Spleen (tissue), 11 donors: ENCODE measurements around the gene SLC25A15. TPM values are rescaled to one million over a fixed set of nuclear protein-coding genes. Genes with fewer than 3 reads are reported as not detected.

Experiments used
- DNase-seq: peaks from one replicate; pipeline ENCODE4 v3.0.0-alpha.2; 2020
- H3K27ac ChIP-seq, 8 donors: fragments of 200-600 bp; sonication (generic) in 7 of 8; 1 replicate in 4 of 8; 2 replicates in 4 of 8; pipeline versions ENCODE4 v1.5.0 to v1.8.0; 2016 to 2021; ENCODE audit warnings: inconsistent platforms in 4 of 8, mild to moderate bottlenecking in 4 of 8, moderate library complexity in 1 of 8
- H3K27me3 ChIP-seq, 7 donors: fragments of 200-600 bp; sonication (generic) in 6 of 7; replicated peaks in 1 of 7; 1 replicate in 4 of 7; 2 replicates in 3 of 7; pipeline versions ENCODE4 v1.5.0 to v1.8.0; 2016 to 2021; ENCODE audit warnings: inconsistent platforms in 3 of 7, mild to moderate bottlenecking in 1 of 7
- H3K36me3 ChIP-seq, 6 donors: fragments of 200-600 bp; sonication (generic) in 5 of 6; 1 replicate in 4 of 6; 2 replicates in 2 of 6; pipeline versions ENCODE4 v1.5.0 to v1.8.0; 2016 to 2021; ENCODE audit warnings: inconsistent platforms in 2 of 6
- H3K4me1 ChIP-seq, 6 donors: fragments of 200-600 bp; sonication (generic) in 5 of 6; 1 replicate in 3 of 6; 2 replicates in 3 of 6; pipeline versions ENCODE4 v1.5.0 to v1.8.0; 2016 to 2021; ENCODE audit warnings: inconsistent platforms in 3 of 6
- H3K4me3 ChIP-seq, 8 donors: fragments of 200-600 bp; sonication (generic) in 7 of 8; 1 replicate in 4 of 8; 2 replicates in 4 of 8; pipeline versions ENCODE4 v1.5.0 to v1.8.0; 2016 to 2021; ENCODE audit warnings: inconsistent platforms in 4 of 8, mild to moderate bottlenecking in 4 of 8, moderate library complexity in 2 of 8
- H3K9me3 ChIP-seq, 8 donors: fragments of 200-600 bp; sonication (generic) in 7 of 8; 1 replicate in 4 of 8; 2 replicates in 4 of 8; pipeline versions ENCODE4 v1.5.0 to v1.8.0; 2016 to 2021; ENCODE audit warnings: inconsistent platforms in 4 of 8
- CTCF ChIP-seq, 11 experiments: fragments of 200-600 bp in 7 of 11; fragments of 450-650 bp in 4 of 11; sonication (generic) in 4 of 11; IDR thresholded peaks in 8 of 11; conservative IDR thresholded peaks in 3 of 11; 1 replicate in 7 of 11; 2 replicates in 4 of 11; pipeline versions ENCODE4 v1.4.0 to v1.8.0; 2016 to 2021; ENCODE audit warnings: antibody characterized with exemption in 11 of 11, inconsistent platforms in 4 of 11, mild to moderate bottlenecking in 1 of 11
- POLR2A ChIP-seq, 3 donors: fragments of 450-650 bp; IDR thresholded peaks; one replicate each; pipeline ENCODE4 v1.5.1; 2017; ENCODE audit warnings: antibody characterized with exemption in 3 of 3, mild to moderate bottlenecking in 1 of 3
- POLR2AphosphoS5 ChIP-seq, 3 donors: sonication (generic); formaldehyde crosslinking; IDR thresholded peaks; one replicate each; pipeline ENCODE4 v1.5.1; 2017; ENCODE audit warnings: antibody characterized with exemption in 3 of 3
- WGBS, 5 donors: extraction: QIAGEN DNeasy Blood & Tissue Kit in 3 of 5; methylation state at CpG; one replicate each; pipeline versions ENCODE4 v1.1.5 to v1.1.7; 2013 to 2018; 5-methylcytosine and 5-hydroxymethylcytosine counted together
- intact Hi-C: fragments of 100-400 bp; cut with DNase I; formaldehyde crosslinking; loops from one replicate; pipeline ENCODE4 v1.15.0; 2023; ENCODE audit warnings: low total_unique reads
- polyA plus RNA-seq, 3 donors: library from polyadenylated mRNA; stranded (reverse); fragments of 200-250 nt; gene quantifications; one replicate each; pipeline ENCODE4 v1.2.1, GENCODE V29; 2013
- total RNA-seq, 7 donors: library from RNA; depleted of rRNA in 3 of 7; stranded (reverse); fragments of >200 nt in 3 of 7; fragmentation: NEBNext Ultra II Directional in 4 of 7; extraction: Animal tissue kit (Norgen Biotek cat#: 25700) in 4 of 7; gene quantifications; one replicate each; pipeline versions ENCODE4 v1.1.0 to v1.2.1, GENCODE V29; 2016 to 2021
- donor health status: healthy with polysubstance abuse.
- donor health status: DM: no; HTN: no; CAD: no; lungs with moderate emphysema.
- donor health status: DM: no; HTN: no; CAD: no.
- donor health status: Bipolar disorder and iron deficiency.
- donor health status: healthy.
- donor health status: DM: no; HTN: no; CAD: no.
- donor health status: DM: yes; HTN: yes; CAD: no.

Gene SLC25A15
- total and polyA plus RNA-seq, 10 donors: 0.96 to 6.2 (median 4.2) TPM

GRCh38 chr13:40796649-40797048 is 7.2 kb downstream of the SLC25A15 start:
- WGBS, 5 donors: 86 to 96% (median 90%) methylated on average over 6 of the region's 6 CpGs
- no peaks in the 10 kb centered on the region for H3K27me3 ChIP-seq
- no peak for DNase-seq
- H3K36me3 ChIP-seq: peaks cover 0 to 70% (median 8%) of the 10 kb centered on the region in 6 donors
- H3K4me3 ChIP-seq: no peak overlapping the region
- intact Hi-C loops: loop anchor here (10.0 kb wide), 2 partner anchors 118 to 258 kb away; no protein-coding TSS in a partner anchor
- TF ChIP-seq CTCF (IDR thresholded peaks at IDR 0.05 in 8 of 11, conservative IDR thresholded peaks at IDR 0.05 in 3 of 11) (no peak), POLR2A (IDR thresholded peaks at IDR 0.05) (no peak), POLR2AphosphoS5 (IDR thresholded peaks at IDR 0.05) (no peak)
- H3K4me1 ChIP-seq: no peaks in the 10 kb centered on the region
- H3K27ac ChIP-seq: no peak overlapping the region
- H3K9me3 ChIP-seq: no peaks in the 10 kb centered on the region

- Histone ChIP-seq H3K4me1 (no peaks in the 10 kb centered on the region), H3K4me3 (no peak overlapping the region), H3K36me3 (peaks cover 0 to 82% (median 8%) of the 10 kb centered on the region in 6 donors), H3K27me3 (no peaks in the 10 kb centered on the region), H3K27ac (peak overlapping the region in 1 of 8 donors; percentile 2), H3K9me3 (no peaks in the 10 kb centered on the region)
- DNase-seq: no peak
- intact Hi-C loops: loop anchor here (10.0 kb wide), 2 partner anchors 116 to 256 kb away; no protein-coding TSS in a partner anchor
- 76 to 84% (median 79%) methylated on average over 9 of the region's 9 CpGs for WGBS, 5 donors
- TF ChIP-seq CTCF (IDR thresholded peaks at IDR 0.05 in 8 of 11, conservative IDR thresholded peaks at IDR 0.05 in 3 of 11) (no peak), POLR2A (IDR thresholded peaks at IDR 0.05) (no peak), POLR2AphosphoS5 (IDR thresholded peaks at IDR 0.05) (no peak)
Measured at GRCh38 chr13:40798380-40798779, 9.0 kb downstream of the SLC25A15 start.

DNA sequence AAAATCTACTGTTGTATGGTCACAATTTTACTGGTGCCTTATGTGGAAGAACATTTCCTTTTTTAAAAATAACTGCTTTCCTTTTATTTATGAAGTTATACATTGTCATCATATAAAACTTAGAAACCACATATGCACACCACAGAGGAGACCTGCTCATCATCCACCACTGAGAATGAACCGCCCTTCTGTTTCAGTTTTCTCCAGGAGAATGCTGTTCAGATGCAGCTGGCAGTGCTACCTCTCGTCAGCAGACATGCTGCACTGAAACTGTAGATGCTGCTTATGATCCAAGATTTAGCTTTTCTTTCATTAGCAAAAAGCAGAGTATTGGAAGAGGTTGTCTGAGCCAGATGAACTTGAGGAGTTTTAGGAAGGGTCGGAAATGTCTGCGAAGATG is 10.1 kb downstream of the SLC25A15 start:
- Histone ChIP-seq H3K4me1 (no peaks in the 10 kb centered on the region), H3K4me3 (no peak overlapping the region), H3K27me3 (no peaks in the 10 kb centered on the region), H3K27ac (no peak overlapping the region), H3K9me3 (no peaks in the 10 kb centered on the region), H3K36me3 (peaks cover 0 to 78% (median 8%) of the 10 kb centered on the region in 6 donors)
- TF ChIP-seq CTCF (IDR thresholded peaks at IDR 0.05 in 8 of 11, conservative IDR thresholded peaks at IDR 0.05 in 3 of 11) (no peak), POLR2A (IDR thresholded peaks at IDR 0.05) (no peak), POLR2AphosphoS5 (IDR thresholded peaks at IDR 0.05) (no peak)
- no peak for DNase-seq
- 93 to 97% (median 95%) methylated on average over 4 of the region's 4 CpGs for WGBS, 5 donors
- intact Hi-C loops: loop anchor here (10.0 kb wide), 2 partner anchors 115 to 255 kb away; no protein-coding TSS in a partner anchor

GRCh38 chr13:40800559-40800958 is 11.1 kb downstream of the SLC25A15 start:
- no peak overlapping the region for H3K4me3 ChIP-seq
- peaks cover 0 to 79% (median 12%) of the 10 kb centered on the region in 6 donors for H3K36me3 ChIP-seq
- intact Hi-C loops: no loop called here
- no peaks in the 10 kb centered on the region for H3K4me1 ChIP-seq
- H3K27ac ChIP-seq: no peak overlapping the region
- H3K9me3 ChIP-seq: no peaks in the 10 kb centered on the region
- no peak for DNase-seq
- no peak for TF ChIP-seq POLR2A (IDR thresholded peaks at IDR 0.05)
- WGBS, 5 donors: 77 to 82% (median 81%) methylated on average over 5 of the region's 5 CpGs
- H3K27me3 ChIP-seq: no peaks in the 10 kb centered on the region
